GM23248 (cell line): ENCODE data around the gene NPHP4. TPM values are rescaled to one million over a fixed set of nuclear protein-coding genes. Genes with fewer than 3 reads are reported as not detected.

Source experiments
- DNase-seq: peaks from one replicate; pipeline ENCODE4 v3.0.0-alpha.2; 2015
- H2AFZ ChIP-seq: fragments of 200-600 bp; sonication (generic); 2 replicates; pipeline ENCODE4 v1.6.1; 2016; ENCODE audit warnings: antibody characterized with exemption
- H3F3A ChIP-seq: fragments of 200-600 bp; sonication (generic); 2 replicates; pipeline ENCODE4 v1.6.1; 2016; ENCODE audit warnings: mild to moderate bottlenecking, antibody characterized with exemption, mixed run types; ENCODE audit not compliant: insufficient read depth
- H3K27ac ChIP-seq: fragments of 200-600 bp; sonication (generic); 2 replicates; pipeline ENCODE4 v1.5.1; 2016; ENCODE audit warnings: mild to moderate bottlenecking
- H3K27me3 ChIP-seq: fragments of 200-600 bp; sonication (generic); replicated peaks from 2 replicates; pipeline ENCODE4 v1.6.1; 2016; ENCODE audit warnings: mild to moderate bottlenecking; ENCODE audit not compliant: insufficient read depth
- H3K36me3 ChIP-seq: fragments of 200-600 bp; sonication (generic); 2 replicates; pipeline ENCODE4 v1.6.1; 2016; ENCODE audit warnings: low read depth, mild to moderate bottlenecking
- H3K4me1 ChIP-seq: fragments of 200-600 bp; sonication (generic); 2 replicates; pipeline ENCODE4 v1.6.1; 2016; ENCODE audit warnings: mild to moderate bottlenecking; ENCODE audit not compliant: insufficient read depth
- H3K4me2 ChIP-seq: fragments of 200-600 bp; sonication (generic); one replicate; pipeline ENCODE4 v1.6.1; 2016; ENCODE audit warnings: mild to moderate bottlenecking; ENCODE audit not compliant: unreplicated experiment
- H3K4me3 ChIP-seq: fragments of 200-600 bp; sonication (generic); 2 replicates; pipeline ENCODE4 v1.5.1; 2016; ENCODE audit warnings: mild to moderate bottlenecking
- H3K79me2 ChIP-seq: fragments of 200-600 bp; sonication (generic); 2 replicates; pipeline ENCODE4 v1.6.1; 2016; ENCODE audit warnings: mild to moderate bottlenecking; ENCODE audit not compliant: insufficient read depth
- H3K9ac ChIP-seq: fragments of 200-600 bp; sonication (generic); 2 replicates; pipeline ENCODE4 v1.6.1; 2016; ENCODE audit warnings: mild to moderate bottlenecking
- H3K9me2 ChIP-seq: fragments of 200-600 bp; sonication (generic); 2 replicates; pipeline ENCODE4 v1.6.1; 2016; ENCODE audit warnings: mixed run types, mild to moderate bottlenecking, moderate library complexity; ENCODE audit not compliant: insufficient read depth
- H3K9me3 ChIP-seq: fragments of 200-600 bp; sonication (generic); one replicate; pipeline ENCODE4 v1.6.1; 2017; ENCODE audit warnings: low read depth
- H4K20me1 ChIP-seq: fragments of 200-600 bp; sonication (generic); 2 replicates; pipeline ENCODE4 v1.6.0; 2016; ENCODE audit not compliant: insufficient read depth
- EZH2 ChIP-seq: fragments of 200-600 bp; sonication (generic); IDR thresholded peaks from 2 replicates; pipeline ENCODE4 v1.6.1; 2018; ENCODE audit warnings: antibody characterized with exemption, mild to moderate bottlenecking; ENCODE audit not compliant: insufficient read depth, poor library complexity, severe bottlenecking
- EZH2phosphoT487 ChIP-seq: fragments of 200-600 bp; sonication (generic); IDR thresholded peaks from 2 replicates; pipeline ENCODE4 v1.6.1; 2018; ENCODE audit warnings: antibody characterized with exemption, moderate library complexity, mild to moderate bottlenecking, low read depth; ENCODE audit not compliant: insufficient read depth
- WGBS, 2 experiments: methylation state at CpG; one replicate each; pipeline ENCODE4 v1.1.6; 2015 to 2017; ENCODE audit warnings: low lambda C conversion rate in 2 of 2, low coverage in 1 of 2; ENCODE audit errors: missing lambda C conversion rate in 2 of 2; 5-methylcytosine and 5-hydroxymethylcytosine counted together
- in situ Hi-C: fragments of 300-500 bp; cut with MboI; formaldehyde crosslinking; loops from 2 replicates; pipeline ENCODE4 v1.15.0; 2020
- polyA plus RNA-seq: library from polyadenylated mRNA; unstranded; fragments of >200 nt; fragmentation: Nextera tagmentation; extraction: Ambion mirVana; gene quantifications from 2 replicates; pipeline ENCODE4 v1.2.1, GENCODE V29; 2016
- total RNA-seq: library from RNA; depleted of rRNA; stranded (reverse); fragments of >200 nt; shearing (Covaris generic); gene quantifications from 2 replicates; pipeline ENCODE4 v1.2.3, GENCODE V29; 2014

The NPHP4 gene
- total and polyA plus RNA-seq, 2 experiments from 2014 or later = 4.0 to 4.2 TPM

- Histone ChIP-seq H3K36me3 (no peaks in the 10 kb centered on the region), H2AFZ (no peak overlapping the region), H3K9ac (no peak overlapping the region), H3K27me3 (no peaks in the 10 kb centered on the region), H3K4me2 (no peak overlapping the region), H3K9me2 (no peaks in the 10 kb centered on the region), H3K27ac (no peak overlapping the region), H3K4me3 (no peak overlapping the region), H3K9me3 (no peaks in the 10 kb centered on the region), H3K79me2 (peaks cover 37% of the 10 kb centered on the region), H4K20me1 (no peaks in the 10 kb centered on the region), H3F3A (no peaks in the 10 kb centered on the region), H3K4me1 (peaks cover 3% of the 10 kb centered on the region; the same call in 1 of the 2 replicates)
- TF ChIP-seq EZH2 (no peak), EZH2phosphoT487 (no peak)
- WGBS, 2 experiments = 87 to 90% methylated on average over 18 of the region's 18 CpGs
- in situ Hi-C loops = no loop called here
- no peak for DNase-seq
Measured at GRCh38 chr1:5989731-5990271, 2.4 kb downstream of the NPHP4 start.

- no peak for DNase-seq
- Histone ChIP-seq H3K4me1 (peaks cover 3% of the 10 kb centered on the region; the same call in 1 of the 2 replicates), H3K4me3 (no peak overlapping the region), H3K27ac (no peak overlapping the region), H3K4me2 (no peak overlapping the region), H3K9ac (no peak overlapping the region), H3K9me2 (no peaks in the 10 kb centered on the region), H3K9me3 (no peaks in the 10 kb centered on the region), H3K27me3 (no peaks in the 10 kb centered on the region), H3K79me2 (peaks cover 37% of the 10 kb centered on the region), H3F3A (0 out of 2 replicates have a peak, but pooled peaks cover 4% of the 10 kb centered on the region), H4K20me1 (no peaks in the 10 kb centered on the region), H2AFZ (no peak overlapping the region), H3K36me3 (no peaks in the 10 kb centered on the region)
- in situ Hi-C loops = no loop called here
- TF ChIP-seq EZH2 = no peak
- no peak for TF ChIP-seq EZH2phosphoT487
- WGBS, 2 experiments = 95 to 97% methylated on average over 5 of the region's 5 CpGs
Measured at GRCh38 chr1:5989286-5989605, 3.0 kb downstream of the NPHP4 start.

- Histone ChIP-seq H2AFZ (no peak overlapping the region), H3K36me3 (no peaks in the 10 kb centered on the region), H3K79me2 (peaks cover 37% of the 10 kb centered on the region), H3K9me2 (no peaks in the 10 kb centered on the region), H4K20me1 (no peaks in the 10 kb centered on the region), H3K27me3 (no peaks in the 10 kb centered on the region), H3K9ac (no peak overlapping the region), H3K27ac (no peak overlapping the region), H3K4me1 (peaks cover 3% of the 10 kb centered on the region; the same call in 1 of the 2 replicates), H3F3A (peaks cover 9% of the 10 kb centered on the region; the same call in 1 of the 2 replicates), H3K4me2 (no peak overlapping the region), H3K4me3 (no peak overlapping the region), H3K9me3 (no peaks in the 10 kb centered on the region)
- DNase-seq = no peak
- TF ChIP-seq EZH2phosphoT487 (no peak), EZH2 (no peak)
- WGBS, 2 experiments = 94 to 95% methylated on average over 14 of the region's 14 CpGs
- in situ Hi-C loops = no loop called here
Measured at GRCh38 chr1:5988596-5989285, 3.5 kb downstream of the NPHP4 start.

- Histone ChIP-seq H3K4me3 (no peak overlapping the region), H4K20me1 (no peaks in the 10 kb centered on the region), H3K79me2 (peaks cover 35% of the 10 kb centered on the region), H3K9ac (no peak overlapping the region), H3K27me3 (no peaks in the 10 kb centered on the region), H3K36me3 (no peaks in the 10 kb centered on the region), H3F3A (peaks cover 28% of the 10 kb centered on the region; the same call in 1 of the 2 replicates), H2AFZ (no peak overlapping the region), H3K9me3 (no peaks in the 10 kb centered on the region), H3K9me2 (no peaks in the 10 kb centered on the region), H3K27ac (no peak overlapping the region), H3K4me1 (peaks cover 13% of the 10 kb centered on the region), H3K4me2 (no peak overlapping the region)
- WGBS, 2 experiments = 86 to 94% methylated on average over 13 of the region's 13 CpGs
- DNase-seq = no peak
- TF ChIP-seq EZH2 = no peak
- TF ChIP-seq EZH2phosphoT487 = no peak
- in situ Hi-C loops = no loop called here
Measured at GRCh38 chr1:5986018-5986417, 6.2 kb downstream of the NPHP4 start.
